NCI-H2196 treated with DMSO at 0.1 percent for 48 hours (cell line): ENCODE measurements around the gene NAV3.
"Not testable (repeated sequence)": the region's sequence is repeated elsewhere in the genome, so short reads cannot be mapped to it uniquely, and the experiment has no call there.

Experiments
- DNase-seq: peaks from one replicate; lab custom pipeline; 2025; ENCODE audit not compliant: unreplicated experiment; lab: John Stamatoyannopoulos, UW

NAV3 gene

DNA sequence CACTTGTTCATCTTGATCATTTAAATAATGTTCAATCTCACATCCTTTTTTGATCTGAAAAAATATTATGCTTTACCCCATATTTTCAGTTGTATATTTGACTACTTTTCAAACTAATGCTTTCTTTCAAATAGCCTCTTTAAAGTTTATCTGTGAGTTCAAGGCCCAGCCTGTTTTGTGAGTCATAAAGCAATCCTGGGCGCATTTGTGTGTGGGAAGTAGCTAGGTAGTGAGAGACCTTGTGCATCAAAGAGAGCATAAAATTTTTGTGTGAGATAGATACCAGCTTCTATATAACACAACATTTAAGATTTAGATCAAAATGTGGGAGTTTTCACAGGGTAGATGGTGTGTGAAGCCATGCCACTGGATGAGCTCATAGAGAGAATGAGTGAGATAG is 405.6 kb downstream of the NAV3 start:
- DNase-seq, result no peak

DNA sequence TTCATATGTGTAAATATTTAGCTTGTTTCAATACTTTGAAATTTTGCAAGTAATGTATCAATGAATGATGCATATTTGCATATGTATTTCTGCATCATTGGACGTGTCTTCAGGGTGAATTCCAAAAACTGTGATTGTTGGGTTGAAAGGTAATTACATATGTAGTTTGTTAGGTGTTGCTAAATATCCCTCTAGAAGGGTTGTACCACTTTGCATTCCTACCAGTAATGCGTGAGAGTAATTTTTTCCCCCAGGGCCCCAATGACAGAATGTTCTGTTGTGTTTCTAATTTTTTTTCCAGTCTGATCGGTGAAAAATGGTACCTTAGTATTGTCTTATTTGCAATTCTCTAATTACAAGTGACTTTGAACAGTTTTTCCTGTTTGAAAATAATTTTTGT is 408.9 kb downstream of the NAV3 start:
- no peak for DNase-seq

DNA sequence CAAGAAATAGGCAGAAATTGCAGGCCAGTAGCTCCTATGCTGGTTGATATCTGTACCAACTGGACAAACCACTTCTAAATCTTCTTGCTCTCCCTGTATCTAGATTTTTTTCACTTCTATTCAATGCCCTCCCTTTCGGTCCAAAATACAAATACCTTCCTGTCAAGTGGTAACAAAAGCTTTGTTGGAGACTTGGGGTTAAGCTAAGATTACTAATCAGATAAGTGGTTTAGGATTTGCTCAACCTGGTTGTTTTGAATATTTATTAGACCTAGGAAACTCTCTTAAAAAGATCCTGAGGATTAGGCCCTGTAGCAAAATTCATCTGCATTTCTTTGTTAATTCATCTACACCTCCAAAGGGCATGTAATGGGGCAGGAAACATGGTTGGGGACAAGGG is 410.1 kb downstream of the NAV3 start:
- no peak for DNase-seq

DNA sequence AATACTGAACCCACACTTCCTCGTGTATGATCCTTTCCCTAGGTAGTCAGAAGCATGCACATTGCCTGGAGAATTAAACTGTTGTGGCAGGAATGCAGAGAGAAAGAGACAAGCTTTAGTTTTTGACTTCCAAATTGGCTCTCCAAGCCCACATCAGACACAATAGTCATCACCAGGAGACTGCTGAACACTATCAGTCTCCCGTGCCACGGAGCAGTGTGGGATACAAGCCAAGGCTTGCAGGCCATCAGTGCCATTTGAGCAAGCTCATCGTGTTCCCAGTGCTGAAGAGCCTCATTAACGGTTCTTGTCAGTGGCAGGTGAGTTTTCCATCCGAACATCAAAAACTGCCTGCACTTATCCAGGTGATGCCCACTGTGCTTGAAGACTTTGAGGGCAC is 410.8 kb downstream of the NAV3 start:
- DNase-seq, result no peak

DNA sequence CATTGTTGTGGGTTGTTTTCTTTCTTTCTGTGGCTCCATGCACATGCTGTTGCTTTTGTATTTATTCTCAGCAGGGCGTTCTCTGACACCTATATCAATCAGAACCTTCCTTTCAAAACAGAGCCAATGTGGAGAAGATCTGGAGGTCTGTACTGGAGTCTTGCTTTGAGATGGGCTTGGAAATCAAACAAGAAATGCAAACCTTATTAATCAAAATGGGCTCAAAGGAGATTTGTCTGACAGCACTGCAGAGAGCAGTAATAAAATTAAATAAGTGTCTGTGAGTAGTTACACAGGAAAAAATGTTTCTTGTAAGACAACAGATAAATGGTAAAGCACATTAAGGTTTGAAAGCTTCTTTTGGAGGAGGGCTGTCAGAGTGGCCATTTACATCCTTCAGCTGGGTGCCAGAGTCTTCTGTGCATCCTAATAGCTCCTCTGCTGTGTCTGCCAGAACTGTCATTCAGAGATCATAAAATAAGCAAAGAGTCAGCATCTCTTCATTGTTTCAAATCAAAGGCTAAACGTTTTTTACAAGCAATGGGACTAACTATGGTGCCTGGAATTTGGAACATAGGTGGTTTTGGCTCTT is 414.3 kb downstream of the NAV3 start:
- no peak for DNase-seq

DNA sequence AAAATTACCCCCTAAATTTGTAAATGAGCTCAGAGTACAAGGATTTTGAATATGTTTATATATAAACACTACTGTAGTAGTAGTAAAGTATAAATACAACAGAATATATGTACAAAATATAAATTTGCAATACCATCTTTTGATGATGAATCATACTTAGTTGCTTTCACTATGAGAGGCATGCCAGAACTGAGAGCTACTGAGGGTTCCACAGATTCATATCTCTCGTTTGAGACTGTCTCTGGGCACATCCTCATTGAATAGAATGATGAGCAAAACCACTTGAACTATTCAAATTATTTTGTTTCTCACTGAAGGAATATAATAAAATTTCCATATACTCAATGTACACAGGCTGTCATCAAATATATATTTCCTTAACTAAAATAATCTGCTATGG is 417.6 kb downstream of the NAV3 start:
- DNase-seq, result no peak

DNA sequence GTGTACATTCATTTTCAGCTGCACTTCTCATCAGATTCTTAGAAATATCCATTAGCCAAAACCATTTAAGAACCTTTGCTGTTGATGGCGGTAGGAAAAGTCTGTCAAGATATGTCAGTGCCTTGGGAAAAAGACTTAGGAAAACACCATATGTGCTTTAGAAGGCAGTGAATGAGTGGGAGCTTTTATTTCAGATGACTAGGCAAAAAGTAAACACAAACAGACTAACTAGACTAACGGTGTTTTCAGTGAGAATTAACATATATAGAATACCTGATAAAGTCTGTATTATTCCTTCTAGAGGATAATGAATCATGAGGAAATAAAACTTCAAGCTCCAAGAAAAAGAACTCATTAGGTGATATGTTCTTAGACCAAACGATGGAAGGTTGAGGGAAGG is 418.9 kb downstream of the NAV3 start:
- DNase-seq, result no peak

DNA sequence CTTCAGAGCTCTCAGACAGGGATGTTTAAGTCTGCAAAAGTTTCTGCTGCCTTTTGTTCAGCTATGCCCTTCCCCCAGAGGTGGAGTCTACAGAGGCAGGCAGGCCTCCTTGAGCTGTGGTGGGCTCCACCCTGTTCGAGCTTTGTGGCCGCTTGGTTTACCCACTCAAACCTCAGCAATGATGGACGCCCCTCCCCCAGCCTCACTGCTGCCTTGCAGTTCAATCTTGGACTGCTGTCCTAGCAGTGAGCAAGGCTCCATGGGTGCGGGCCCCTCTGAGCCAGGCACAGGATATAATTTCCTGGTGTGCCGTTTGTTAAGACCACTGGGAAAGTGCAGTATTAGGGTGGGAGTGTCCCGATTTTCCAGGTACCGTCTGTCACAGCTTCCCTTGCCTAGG is 427.0 kb downstream of the NAV3 start:
- DNase-seq, result not testable (repeated sequence)

DNA sequence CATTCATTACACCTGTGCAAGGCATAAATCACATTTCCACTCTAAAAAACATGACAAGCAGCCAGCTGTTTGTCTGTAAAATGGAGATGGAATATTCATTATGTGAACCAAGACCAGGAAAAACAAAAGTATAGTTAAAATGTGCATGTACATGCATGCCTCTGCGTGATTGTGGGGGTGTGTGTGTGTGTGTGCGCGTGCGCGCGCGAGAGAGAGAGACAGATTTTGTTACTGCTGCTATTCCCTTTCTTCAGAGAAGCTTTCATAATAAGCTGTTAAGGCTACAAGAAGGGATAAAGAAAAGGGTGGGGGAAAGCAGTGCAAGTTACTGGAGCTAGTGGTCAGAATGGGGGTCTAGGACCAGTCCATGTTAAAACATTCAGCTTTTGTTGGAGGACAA is 430.3 kb downstream of the NAV3 start:
- DNase-seq, result no peak

DNA sequence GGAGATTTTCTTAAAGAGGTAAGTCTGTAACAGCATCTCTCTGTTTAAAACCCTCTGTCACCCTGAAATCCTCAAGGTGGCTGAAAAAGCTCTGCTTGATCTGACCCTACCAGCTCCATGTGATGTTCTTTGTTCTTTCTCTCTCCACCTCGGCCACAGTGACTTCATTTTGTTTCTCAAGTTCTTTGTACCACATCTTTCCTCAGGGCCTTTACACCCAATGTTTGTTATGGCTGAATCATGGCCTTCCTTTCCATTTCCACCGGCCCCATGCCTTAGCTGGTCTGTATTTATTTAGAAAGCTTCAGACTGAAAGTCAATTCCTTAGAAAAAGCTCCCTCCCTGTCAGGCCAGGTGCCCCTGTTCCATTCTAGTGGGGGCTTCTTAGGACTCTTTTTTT is 431.2 kb downstream of the NAV3 start:
- DNase-seq, result no peak
